ENCODE data around the gene WDR89. TPM values are rescaled to one million over a fixed set of nuclear protein-coding genes. Genes with fewer than 3 reads are reported as not detected.
"Not testable (repeated sequence)": the region's sequence is repeated elsewhere in the genome, so short reads cannot be mapped to it uniquely, and the experiment has no call there.

Gene WDR89
- total RNA-seq, 1 experiment from 2014 or later: 14.4 TPM

- intact Hi-C loops (cut with micrococcal nuclease; ENCODE audit: unreplicated experiment): loop anchor here (1.0 to 5.0 kb wide), 2 partner anchors 100 to 114 kb away; partner anchors contain the start of gene PPP2R5E
Observed at GRCh38 chr14:63642656-63643382, 1.1 kb upstream of the WDR89 start.

GRCh38 chr14:63642229-63642611, 549 bp upstream of the WDR89 start:
- Histone ChIP-seq H3K4me3 (ENCODE audit: low read depth, low read length) (peak overlapping the region; percentile 67), H3K9me3 (no peaks in the 10 kb centered on the region), H3K27me3 (replicated peaks; ENCODE audit: control insufficient read depth, insufficient read depth, low read length) (no peaks in the 10 kb centered on the region), H3K4me1 (no peaks in the 10 kb centered on the region; the same call in 1 of the 2 replicates), H3K36me3 (ENCODE audit: control insufficient read depth, insufficient read depth, low read length) (no peaks in the 10 kb centered on the region)
- Mint-ChIP-seq H3K4me3 (ENCODE audit: unreplicated experiment) (peak overlapping the region; percentile 88), H3K27ac (ENCODE audit: unreplicated experiment) (peak overlapping the region; percentile 96), H3K9me3 (ENCODE audit: unreplicated experiment) (peaks cover under 1% of the 10 kb centered on the region), H3K27me3 (ENCODE audit: insufficient read depth, unreplicated experiment) (no peaks in the 10 kb centered on the region), H3K36me3 (ENCODE audit: insufficient read depth, unreplicated experiment) (peaks cover 29% of the 10 kb centered on the region), H3K4me1 (ENCODE audit: low read depth, unreplicated experiment) (no peaks in the 10 kb centered on the region)
- intact Hi-C loops (cut with micrococcal nuclease; ENCODE audit: unreplicated experiment): loop anchor here (1.0 to 5.0 kb wide), 2 partner anchors 99 to 115 kb away; partner anchors contain the start of gene PPP2R5E
- ChIA-PET POLR2A (interaction anchor here (0.6 to 1.8 kb wide), 10 partner anchors 12 to 1880 kb away, joined by 3 to 20 read pairs (median 7); partner anchors contain the start of genes PPP2R5E, SNAPC1 and ZBTB1), CTCF (interaction anchor here (0.9 to 2.5 kb wide), 8 partner anchors 9 to 270 kb away, joined by 3 to 11 read pairs (median 4); partner anchors contain the start of gene PPP2R5E)
- no peak for TF ChIP-seq CTCF (IDR thresholded peaks at IDR 0.05; ENCODE audit: insufficient read depth in 1 of 2, low read depth in 1 of 2, low read length in 1 of 2, severe bottlenecking in 1 of 2, unreplicated experiment in 1 of 2)
- BruUV-seq (replicated peaks): TSS peak; percentile 72
- peak; percentile 86 to 89 for DNase-seq

More at GRCh38 chr14:63642656-63643382, 1.1 kb upstream of the WDR89 start:
- ChIA-PET CTCF (interaction anchor here (1.2 to 2.5 kb wide), 4 partner anchors 9 to 211 kb away, joined by 4 to 11 read pairs (median 5); partner anchors contain the start of gene PPP2R5E), POLR2A (interaction anchor here (0.6 to 1.8 kb wide), 8 partner anchors 12 to 1881 kb away, joined by 3 to 20 read pairs (median 8); partner anchors contain the start of genes PPP2R5E and SNAPC1)
- H3K36me3 ChIP-seq (ENCODE audit: control insufficient read depth, insufficient read depth, low read length): no peaks in the 10 kb centered on the region
- H3K27ac Mint-ChIP-seq (ENCODE audit: unreplicated experiment): no peak overlapping the region
- H3K4me1 Mint-ChIP-seq (ENCODE audit: low read depth, unreplicated experiment): peaks cover 4% of the 10 kb centered on the region
- TF ChIP-seq CTCF (IDR thresholded peaks at IDR 0.05; ENCODE audit: insufficient read depth in 1 of 2, low read depth in 1 of 2, low read length in 1 of 2, severe bottlenecking in 1 of 2, unreplicated experiment in 1 of 2): no peak
- peak overlapping the region; percentile 67 for H3K4me3 ChIP-seq (ENCODE audit: low read depth, low read length)
- peaks cover 29% of the 10 kb centered on the region for H3K36me3 Mint-ChIP-seq (ENCODE audit: insufficient read depth, unreplicated experiment)
- peaks cover 2% of the 10 kb centered on the region for H3K4me1 ChIP-seq
- no peaks in the 10 kb centered on the region for H3K9me3 Mint-ChIP-seq (ENCODE audit: unreplicated experiment)
- H3K27me3 ChIP-seq (replicated peaks; ENCODE audit: control insufficient read depth, insufficient read depth, low read length): no peaks in the 10 kb centered on the region
- H3K27me3 Mint-ChIP-seq (ENCODE audit: insufficient read depth, unreplicated experiment): no peaks in the 10 kb centered on the region
- peak overlapping the region; percentile 88 for H3K4me3 Mint-ChIP-seq (ENCODE audit: unreplicated experiment)
- no TSS peak for BruUV-seq (replicated peaks)
- DNase-seq: no peak
- no peaks in the 10 kb centered on the region for H3K9me3 ChIP-seq

GRCh38 chr14:63638493-63638892, 3.2 kb downstream of the WDR89 start:
- H3K9me3 Mint-ChIP-seq (ENCODE audit: unreplicated experiment): peaks cover 9% of the 10 kb centered on the region
- Histone ChIP-seq H3K27me3 (replicated peaks; ENCODE audit: control insufficient read depth, insufficient read depth, low read length) (no peaks in the 10 kb centered on the region), H3K36me3 (ENCODE audit: control insufficient read depth, insufficient read depth, low read length) (no peaks in the 10 kb centered on the region), H3K4me1 (no peaks in the 10 kb centered on the region), H3K4me3 (ENCODE audit: low read depth, low read length) (no peak overlapping the region), H3K9me3 (peaks cover 7% of the 10 kb centered on the region; the same call in 1 of the 2 replicates)
- CTCF ChIA-PET: no interaction called here
- no TSS peak for BruUV-seq (replicated peaks)
- DNase-seq: no peak
- H3K4me3 Mint-ChIP-seq (ENCODE audit: unreplicated experiment): no peak overlapping the region
- no peaks in the 10 kb centered on the region for H3K4me1 Mint-ChIP-seq (ENCODE audit: low read depth, unreplicated experiment)
- H3K36me3 Mint-ChIP-seq (ENCODE audit: insufficient read depth, unreplicated experiment): peaks cover 43% of the 10 kb centered on the region
- intact Hi-C loops (cut with micrococcal nuclease; ENCODE audit: unreplicated experiment): no loop called here
- POLR2A ChIA-PET: interaction anchor here (0.7 kb wide), 1 partner anchor 119 kb away, joined by 5 read pairs; no protein-coding TSS in a partner anchor
- H3K27ac Mint-ChIP-seq (ENCODE audit: unreplicated experiment): no peak overlapping the region
- TF ChIP-seq CTCF (IDR thresholded peaks at IDR 0.05; ENCODE audit: insufficient read depth in 1 of 2, low read depth in 1 of 2, low read length in 1 of 2, severe bottlenecking in 1 of 2, unreplicated experiment in 1 of 2): no peak
- H3K27me3 Mint-ChIP-seq (ENCODE audit: insufficient read depth, unreplicated experiment): no peaks in the 10 kb centered on the region

- H3K9me3 ChIP-seq; intact Hi-C loops (cut with micrococcal nuclease; ENCODE audit: unreplicated experiment); POLR2A ChIA-PET; H3K4me3 Mint-ChIP-seq (ENCODE audit: unreplicated experiment); H3K9me3 Mint-ChIP-seq (ENCODE audit: unreplicated experiment); H3K27ac Mint-ChIP-seq (ENCODE audit: unreplicated experiment); CTCF ChIA-PET; H3K27me3 ChIP-seq (replicated peaks; ENCODE audit: control insufficient read depth, insufficient read depth, low read length); H3K4me3 ChIP-seq (ENCODE audit: low read depth, low read length); DNase-seq; H3K27me3 Mint-ChIP-seq (ENCODE audit: insufficient read depth, unreplicated experiment); H3K36me3 ChIP-seq (ENCODE audit: control insufficient read depth, insufficient read depth, low read length); H3K4me1 ChIP-seq; H3K4me1 Mint-ChIP-seq (ENCODE audit: low read depth, unreplicated experiment); BruUV-seq (replicated peaks): not testable (repeated sequence)
- H3K36me3 Mint-ChIP-seq (ENCODE audit: insufficient read depth, unreplicated experiment): peaks cover 31% of the 10 kb centered on the region
Observed at GRCh38 chr14:63636094-63636635, 5.5 kb downstream of the WDR89 start.

Data from Caco-2 (cell line).